Measurements from ENCODE around the gene MYL7.

Gene MYL7

GRCh38 chr7:44153948-44154335, 12.8 kb upstream of the MYL7 start:
- H3K36me3 ChIP-seq (ENCODE audit: low read length), result no peaks in the 10 kb centered on the region
- no peak overlapping the region for H3K27ac ChIP-seq (ENCODE audit: low read depth, low read length)
- no peaks in the 10 kb centered on the region for H3K9me3 ChIP-seq (ENCODE audit: insufficient read depth, low read length)
- H4K20me1 ChIP-seq (ENCODE audit: low read depth, low read length), result no peaks in the 10 kb centered on the region
- H3K4me3 ChIP-seq (ENCODE audit: insufficient read depth, low read length, poor library complexity, severe bottlenecking), result no peak overlapping the region
- no peak overlapping the region for H3K4me2 ChIP-seq (ENCODE audit: low read depth, low read length, poor library complexity, severe bottlenecking)
- H3K27me3 ChIP-seq (ENCODE audit: low read length), result no peaks in the 10 kb centered on the region
- no peaks in the 10 kb centered on the region for H3F3A ChIP-seq (ENCODE audit: insufficient read depth)
- no peaks in the 10 kb centered on the region for H3K9me2 ChIP-seq (replicated peaks; ENCODE audit: insufficient read depth, low read length)
- H3K79me2 ChIP-seq (ENCODE audit: insufficient read depth, low read length), result no peaks in the 10 kb centered on the region
- H2AFZ ChIP-seq (ENCODE audit: low read depth, low read length, severe bottlenecking), result no peak overlapping the region
- H3K9ac ChIP-seq (ENCODE audit: low read length), result no peak overlapping the region
- TF ChIP-seq CTCF (IDR thresholded peaks at IDR 0.05; ENCODE audit: insufficient read depth, low read length, poor library complexity, severe bottlenecking) (no peak), EZH2phosphoT487 (conservative IDR thresholded peaks at IDR 0.05; ENCODE audit: low read length) (no peak)

- H3K36me3 ChIP-seq (ENCODE audit: low read length), result no peaks in the 10 kb centered on the region
- no peak overlapping the region for H3K4me2 ChIP-seq (ENCODE audit: low read depth, low read length, poor library complexity, severe bottlenecking)
- H3K27me3 ChIP-seq (ENCODE audit: low read length), result no peaks in the 10 kb centered on the region
- no peak overlapping the region for H3K4me3 ChIP-seq (ENCODE audit: insufficient read depth, low read length, poor library complexity, severe bottlenecking)
- no peak overlapping the region for H3K9ac ChIP-seq (ENCODE audit: low read length)
- H4K20me1 ChIP-seq (ENCODE audit: low read depth, low read length), result no peaks in the 10 kb centered on the region
- no peaks in the 10 kb centered on the region for H3K9me3 ChIP-seq (ENCODE audit: insufficient read depth, low read length)
- no peaks in the 10 kb centered on the region for H3K9me2 ChIP-seq (replicated peaks; ENCODE audit: insufficient read depth, low read length)
- no peaks in the 10 kb centered on the region for H3F3A ChIP-seq (ENCODE audit: insufficient read depth)
- TF ChIP-seq CTCF (IDR thresholded peaks at IDR 0.05; ENCODE audit: insufficient read depth, low read length, poor library complexity, severe bottlenecking) (no peak), EZH2phosphoT487 (conservative IDR thresholded peaks at IDR 0.05; ENCODE audit: low read length) (no peak)
- no peak overlapping the region for H2AFZ ChIP-seq (ENCODE audit: low read depth, low read length, severe bottlenecking)
- no peak overlapping the region for H3K27ac ChIP-seq (ENCODE audit: low read depth, low read length)
- H3K79me2 ChIP-seq (ENCODE audit: insufficient read depth, low read length), result no peaks in the 10 kb centered on the region
Observed at GRCh38 chr7:44152971-44153947, 12.1 kb upstream of the MYL7 start.

- Histone ChIP-seq H3K79me2 (ENCODE audit: insufficient read depth, low read length) (no peaks in the 10 kb centered on the region), H3K4me3 (ENCODE audit: insufficient read depth, low read length, poor library complexity, severe bottlenecking) (no peak overlapping the region), H3K27ac (ENCODE audit: low read depth, low read length) (no peak overlapping the region), H3K9ac (ENCODE audit: low read length) (no peak overlapping the region), H3K27me3 (ENCODE audit: low read length) (no peaks in the 10 kb centered on the region), H3K9me3 (ENCODE audit: insufficient read depth, low read length) (no peaks in the 10 kb centered on the region), H2AFZ (ENCODE audit: low read depth, low read length, severe bottlenecking) (no peak overlapping the region), H4K20me1 (ENCODE audit: low read depth, low read length) (no peaks in the 10 kb centered on the region), H3K4me2 (ENCODE audit: low read depth, low read length, poor library complexity, severe bottlenecking) (no peak overlapping the region), H3K9me2 (replicated peaks; ENCODE audit: insufficient read depth, low read length) (no peaks in the 10 kb centered on the region), H3F3A (ENCODE audit: insufficient read depth) (no peaks in the 10 kb centered on the region), H3K36me3 (ENCODE audit: low read length) (no peaks in the 10 kb centered on the region)
- TF ChIP-seq EZH2phosphoT487 (conservative IDR thresholded peaks at IDR 0.05; ENCODE audit: low read length) (no peak), CTCF (IDR thresholded peaks at IDR 0.05; ENCODE audit: insufficient read depth, low read length, poor library complexity, severe bottlenecking) (no peak)
Observed at GRCh38 chr7:44151956-44152355, 10.8 kb upstream of the MYL7 start.
